Measurements from ENCODE around the gene PCGF3.

DNA sequence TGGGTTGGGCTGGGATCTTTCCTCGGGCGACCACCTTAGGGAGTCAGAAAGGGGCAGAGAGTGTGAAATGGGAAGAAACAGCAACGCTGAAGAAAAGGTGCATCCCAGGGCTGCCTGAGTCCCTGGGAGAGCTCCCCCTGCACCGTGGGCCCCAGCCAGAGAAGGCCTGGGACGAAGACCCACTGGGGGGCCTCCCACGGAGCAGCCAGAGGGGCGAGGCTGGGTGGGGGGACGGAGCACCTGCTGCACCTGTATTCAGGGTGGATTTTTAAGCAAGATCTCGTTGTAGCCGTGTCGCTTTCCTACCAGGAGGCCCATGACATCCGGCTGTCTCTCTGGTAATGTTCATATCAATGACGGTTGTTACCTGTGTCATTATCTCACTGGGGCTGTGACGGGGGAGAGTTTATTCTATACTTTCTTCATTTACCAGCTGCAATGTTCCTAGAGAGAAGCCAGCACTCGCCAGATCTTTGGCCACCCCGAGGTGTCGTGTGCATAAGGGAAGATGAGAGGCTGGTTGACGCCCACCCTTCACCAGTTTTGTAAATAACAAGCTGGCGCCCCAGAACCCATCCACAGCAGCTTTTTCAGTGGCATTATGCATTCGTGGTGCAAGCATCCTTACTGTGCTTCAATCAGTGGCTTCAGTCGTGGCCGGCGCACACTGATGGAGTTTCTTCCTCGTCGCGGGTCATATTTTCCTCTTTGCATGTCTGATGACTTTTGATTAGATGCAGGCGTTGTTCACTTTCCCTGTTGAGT, 5.6 kb upstream of the PCGF3 start:
- TF ChIP-seq, protein P1, sequence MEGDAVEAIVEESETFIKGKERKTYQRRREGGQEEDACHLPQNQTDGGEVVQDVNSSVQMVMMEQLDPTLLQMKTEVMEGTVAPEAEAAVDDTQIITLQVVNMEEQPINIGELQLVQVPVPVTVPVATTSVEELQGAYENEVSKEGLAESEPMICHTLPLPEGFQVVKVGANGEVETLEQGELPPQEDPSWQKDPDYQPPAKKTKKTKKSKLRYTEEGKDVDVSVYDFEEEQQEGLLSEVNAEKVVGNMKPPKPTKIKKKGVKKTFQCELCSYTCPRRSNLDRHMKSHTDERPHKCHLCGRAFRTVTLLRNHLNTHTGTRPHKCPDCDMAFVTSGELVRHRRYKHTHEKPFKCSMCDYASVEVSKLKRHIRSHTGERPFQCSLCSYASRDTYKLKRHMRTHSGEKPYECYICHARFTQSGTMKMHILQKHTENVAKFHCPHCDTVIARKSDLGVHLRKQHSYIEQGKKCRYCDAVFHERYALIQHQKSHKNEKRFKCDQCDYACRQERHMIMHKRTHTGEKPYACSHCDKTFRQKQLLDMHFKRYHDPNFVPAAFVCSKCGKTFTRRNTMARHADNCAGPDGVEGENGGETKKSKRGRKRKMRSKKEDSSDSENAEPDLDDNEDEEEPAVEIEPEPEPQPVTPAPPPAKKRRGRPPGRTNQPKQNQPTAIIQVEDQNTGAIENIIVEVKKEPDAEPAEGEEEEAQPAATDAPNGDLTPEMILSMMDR (conservative IDR thresholded peaks at IDR 0.05), result no peak
- TF ChIP-seq ZFX (IDR thresholded peaks at IDR 0.05), result no peak
